Panc1 (cell line): ENCODE results near the gene LACRT. TPM values are rescaled to one million over a fixed set of nuclear protein-coding genes. Genes with fewer than 3 reads are reported as not detected.

Source experiments
- ATAC-seq: fragments of 200-7000 bp; cut with Tn5 transposase; 2 replicates; pipeline ENCODE4 v1.9.1; 2020; ENCODE audit warnings: mild to moderate bottlenecking, moderate library complexity
- BruUV-seq: library from RNA; stranded (reverse); fragments of 400-500 nt; replicated peaks from 2 replicates; lab custom pipeline; 2021; lab: Mats Ljungman, UMichigan
- CTCF ChIA-PET: fragments of 300-600 bp; sonication (Branson Sonifier 250); formaldehyde crosslinking; loops from one replicate; lab custom pipeline; 2022; ENCODE audit warnings: antibody characterized with exemption; lab: Charles Lee
- POLR2A ChIA-PET: fragments of 300-600 bp; sonication (Branson Sonifier 250); formaldehyde crosslinking; loops from one replicate; lab custom pipeline; 2022; ENCODE audit warnings: antibody characterized with exemption; lab: Charles Lee
- DNase-seq: peaks from one replicate; pipeline ENCODE4 v3.0.0-alpha.2; 2010; ENCODE audit warnings: low read depth, low spot score
- H3K27ac ChIP-seq: 2 replicates; pipeline ENCODE4 v1.5.1; 2011; ENCODE audit warnings: mild to moderate bottlenecking, low read length, inconsistent platforms
- H3K27me3 ChIP-seq: fragments of 200-500 bp; sonication (Bioruptor generic); 2 replicates; pipeline ENCODE4 v1.6.0; 2014; ENCODE audit warnings: low read length, inconsistent platforms; ENCODE audit not compliant: control insufficient read depth, insufficient read depth
- H3K36me3 ChIP-seq: fragments of 200-500 bp; sonication (Bioruptor generic); 2 replicates; pipeline ENCODE4 v1.5.1; 2014; ENCODE audit warnings: inconsistent platforms, mild to moderate bottlenecking, low read length, moderate library complexity; ENCODE audit not compliant: control insufficient read depth, insufficient read depth
- H3K4me1 ChIP-seq: 2 replicates; pipeline ENCODE4 v1.5.1; 2011; ENCODE audit warnings: inconsistent platforms, mild to moderate bottlenecking, low read length, moderate library complexity; ENCODE audit not compliant: control insufficient read depth, insufficient read depth
- H3K4me3 ChIP-seq, 2 experiments: 2 replicates each; pipeline ENCODE4 v1.5.1; 2011 to 2012; ENCODE audit warnings: low read depth in 2 of 2, low read length in 2 of 2, mild to moderate bottlenecking in 2 of 2, inconsistent platforms in 1 of 2, moderate library complexity in 1 of 2
- H3K9me3 ChIP-seq: fragments of 200-500 bp; sonication (Bioruptor generic); 2 replicates; pipeline ENCODE4 v1.5.1; 2014; ENCODE audit warnings: low read depth, mild to moderate bottlenecking, inconsistent platforms, low read length, moderate library complexity; ENCODE audit not compliant: control insufficient read depth, insufficient read depth
- CTCF ChIP-seq: fragments of 450-650 bp; IDR thresholded peaks from 2 replicates; pipeline ENCODE4 v1.5.1; 2017; ENCODE audit warnings: mild to moderate bottlenecking
- POLR2AphosphoS5 ChIP-seq: IDR thresholded peaks from 2 replicates; pipeline ENCODE4 v1.6.1; 2012; ENCODE audit warnings: mild to moderate bottlenecking, low read depth, low read length, moderate library complexity
- REST ChIP-seq, 2 experiments: IDR thresholded peaks; 2 replicates each; pipeline ENCODE4 v1.6.1; 2011 to 2012; ENCODE audit warnings: low read depth in 2 of 2, control low read depth in 1 of 2, low read length in 1 of 2, mild to moderate bottlenecking in 1 of 2, moderate library complexity in 1 of 2; ENCODE audit not compliant: insufficient read depth in 1 of 2
- SIN3A ChIP-seq: IDR thresholded peaks from 2 replicates; pipeline ENCODE4 v1.6.1; 2012; ENCODE audit warnings: low read depth, mild to moderate bottlenecking, low read length, moderate library complexity, borderline replicate concordance; ENCODE audit not compliant: insufficient read depth
- TCF7L2 ChIP-seq: IDR thresholded peaks from 2 replicates; pipeline ENCODE4 v1.6.1; 2011; ENCODE audit warnings: mild to moderate bottlenecking, low read depth, low read length, inconsistent platforms
- in situ Hi-C: cut with HindIII; loops from 2 replicates; pipeline ENCODE4 v1.10.0; 2016; ENCODE audit warnings: low sequenced_read_pairs, low pct_unique_long_range_greater_than_20kb
- intact Hi-C: fragments of 100-400 bp; cut with micrococcal nuclease; formaldehyde crosslinking; loops from one replicate; pipeline ENCODE4 v1.10.0; 2022; ENCODE audit not compliant: unreplicated experiment
- total RNA-seq: library from RNA; stranded (reverse); gene quantifications from one replicate; pipeline ENCODE4 v1.2.1, GENCODE V29; 2021; ENCODE audit not compliant: unreplicated experiment

Gene LACRT
- total RNA-seq, 1 experiment from 2014 or later: not detected

- H3K27ac ChIP-seq: no peak overlapping the region
- H3K4me3 ChIP-seq: no peak overlapping the region
- in situ Hi-C loops (no loop called here), intact Hi-C loops (no loop called here)
- DNase-seq (no peak), ATAC-seq (no peak)
- POLR2A ChIA-PET: no interaction called here
- BruUV-seq: no TSS peak
- no peaks in the 10 kb centered on the region for H3K4me1 ChIP-seq
- H3K36me3 ChIP-seq: no peaks in the 10 kb centered on the region
- H3K27me3 ChIP-seq: peaks cover 13% of the 10 kb centered on the region
- no peaks in the 10 kb centered on the region for H3K9me3 ChIP-seq
- no peak for TF ChIP-seq CTCF
- CTCF ChIA-PET: no interaction called here
Measured at GRCh38 chr12:54650889-54651288, 16.2 kb upstream of the LACRT start.

GRCh38 chr12:54650409-54650808 is 15.7 kb upstream of the LACRT start:
- ATAC-seq: no peak
- DNase-seq: no peak
- H3K27me3 ChIP-seq: peaks cover 17% of the 10 kb centered on the region
- CTCF ChIA-PET: no interaction called here
- POLR2A ChIA-PET: no interaction called here
- intact Hi-C loops: no loop called here
- BruUV-seq: no TSS peak
- no peaks in the 10 kb centered on the region for H3K36me3 ChIP-seq
- TF ChIP-seq POLR2AphosphoS5 (no peak), SIN3A (no peak), REST (IDR thresholded peaks at IDR 0.05; ENCODE audit: insufficient read depth in 1 of 2, low read depth in 2 of 2, low read length in 1 of 2) (no peak), TCF7L2 (no peak), CTCF (no peak)
- no peaks in the 10 kb centered on the region for H3K4me1 ChIP-seq
- in situ Hi-C loops: no loop called here
- H3K9me3 ChIP-seq: no peaks in the 10 kb centered on the region
- H3K4me3 ChIP-seq: no peak overlapping the region
- no peak overlapping the region for H3K27ac ChIP-seq

- no peak for TF ChIP-seq REST (IDR thresholded peaks at IDR 0.05; ENCODE audit: insufficient read depth in 1 of 2, low read depth in 2 of 2, low read length in 1 of 2)
- TF ChIP-seq TCF7L2: no peak
- TF ChIP-seq SIN3A: no peak
- TF ChIP-seq POLR2AphosphoS5: no peak
- in situ Hi-C loops: no loop called here
- DNase-seq (no peak), ATAC-seq (no peak)
- H3K36me3 ChIP-seq: no peaks in the 10 kb centered on the region
- BruUV-seq: no TSS peak
- H3K27me3 ChIP-seq: peaks cover 17% of the 10 kb centered on the region
- H3K4me1 ChIP-seq: no peaks in the 10 kb centered on the region
- intact Hi-C loops: no loop called here
- ChIA-PET POLR2A (no interaction called here), CTCF (no interaction called here)
- H3K9me3 ChIP-seq: no peaks in the 10 kb centered on the region
- H3K4me3 ChIP-seq: no peak overlapping the region
- H3K27ac ChIP-seq: no peak overlapping the region
Measured at GRCh38 chr12:54649825-54650224, 15.1 kb upstream of the LACRT start.
